Breast epithelium (tissue), 3 donors: ENCODE measurements around the gene CYP26B1.

Source experiments
- POLR2A ChIP-seq: fragments of 450-650 bp; IDR thresholded peaks from one replicate; pipeline ENCODE4 v1.6.1; 2016; ENCODE audit warnings: antibody characterized with exemption, mild to moderate bottlenecking, moderate library complexity
- TF ChIP-seq, protein P1 (sequence below), 3 donors: fragments of 450-650 bp; IDR thresholded peaks; one replicate each; pipeline ENCODE4 v1.5.1; 2016 to 2017; ENCODE audit warnings: antibody characterized with exemption in 3 of 3, mild to moderate bottlenecking in 3 of 3, moderate library complexity in 3 of 3

- TF ChIP-seq, protein P1, sequence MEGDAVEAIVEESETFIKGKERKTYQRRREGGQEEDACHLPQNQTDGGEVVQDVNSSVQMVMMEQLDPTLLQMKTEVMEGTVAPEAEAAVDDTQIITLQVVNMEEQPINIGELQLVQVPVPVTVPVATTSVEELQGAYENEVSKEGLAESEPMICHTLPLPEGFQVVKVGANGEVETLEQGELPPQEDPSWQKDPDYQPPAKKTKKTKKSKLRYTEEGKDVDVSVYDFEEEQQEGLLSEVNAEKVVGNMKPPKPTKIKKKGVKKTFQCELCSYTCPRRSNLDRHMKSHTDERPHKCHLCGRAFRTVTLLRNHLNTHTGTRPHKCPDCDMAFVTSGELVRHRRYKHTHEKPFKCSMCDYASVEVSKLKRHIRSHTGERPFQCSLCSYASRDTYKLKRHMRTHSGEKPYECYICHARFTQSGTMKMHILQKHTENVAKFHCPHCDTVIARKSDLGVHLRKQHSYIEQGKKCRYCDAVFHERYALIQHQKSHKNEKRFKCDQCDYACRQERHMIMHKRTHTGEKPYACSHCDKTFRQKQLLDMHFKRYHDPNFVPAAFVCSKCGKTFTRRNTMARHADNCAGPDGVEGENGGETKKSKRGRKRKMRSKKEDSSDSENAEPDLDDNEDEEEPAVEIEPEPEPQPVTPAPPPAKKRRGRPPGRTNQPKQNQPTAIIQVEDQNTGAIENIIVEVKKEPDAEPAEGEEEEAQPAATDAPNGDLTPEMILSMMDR (IDR thresholded peaks at IDR 0.05), result no peak
- TF ChIP-seq POLR2A, result no peak
Observed at GRCh38 chr2:72180351-72180750, 32.7 kb upstream of the CYP26B1 start.
